HEK293 (cell line): ENCODE data around the gene FAM118A.

Source experiments
- CTCF ChIA-PET: fragments of 350-600 bp; formaldehyde crosslinking; extraction: SDS; loops from one replicate; lab custom pipeline; 2021; ENCODE audit warnings: antibody characterized with exemption; lab: Yijun Ruan, JAX
- POLR2A ChIA-PET: fragments of 300-600 bp; formaldehyde crosslinking; extraction: SDS; loops from one replicate; lab custom pipeline; 2020; ENCODE audit warnings: antibody characterized with exemption, inconsistent platforms; lab: Yijun Ruan, JAX
- H3K27ac ChIP-seq: fragments of 200-500 bp; sonication (Bioruptor generic); 2 replicates; pipeline ENCODE4 v1.5.1; 2014; ENCODE audit warnings: low read depth, low read length, control low read depth, inconsistent platforms; ENCODE audit errors: extremely low read depth
- H3K36me3 ChIP-seq, 2 experiments: fragments of 200-500 bp in 1 of 2; sonication (Bioruptor generic) in 1 of 2; 1 replicate in 1 of 2; 2 replicates in 1 of 2; pipeline ENCODE4 v1.5.1; 2014 to 2017; ENCODE audit warnings: inconsistent platforms in 2 of 2, low read length in 2 of 2; ENCODE audit not compliant: control insufficient read depth in 2 of 2, insufficient read depth in 1 of 2
- H3K4me1 ChIP-seq: fragments of 200-500 bp; sonication (Bioruptor generic); 2 replicates; pipeline ENCODE4 v1.5.1; 2014; ENCODE audit warnings: mild to moderate bottlenecking, low read length, inconsistent platforms; ENCODE audit not compliant: control insufficient read depth, insufficient read depth
- H3K4me3 ChIP-seq: 2 replicates; pipeline ENCODE4 v1.5.1; 2011; ENCODE audit warnings: low read depth, mild to moderate bottlenecking, control low read depth, low read length, moderate library complexity
- H3K9me3 ChIP-seq: fragments of 200-500 bp; sonication (Bioruptor generic); 2 replicates; pipeline ENCODE4 v1.5.1; 2014; ENCODE audit warnings: low read depth, low read length, inconsistent platforms; ENCODE audit not compliant: control insufficient read depth, insufficient read depth
- GLI4 ChIP-seq: fragments of 450-650 bp; formaldehyde crosslinking; IDR thresholded peaks from 2 replicates; pipeline ENCODE4 v1.5.1; 2016; ENCODE audit warnings: missing biosample characterization, missing genetic modification characterization
- KLF9 ChIP-seq: fragments of 450-650 bp; formaldehyde crosslinking; IDR thresholded peaks from 2 replicates; pipeline ENCODE4 v1.5.1; 2016; ENCODE audit warnings: missing biosample characterization, missing genetic modification characterization, low read depth
- MYNN ChIP-seq: fragments of 450-650 bp; formaldehyde crosslinking; IDR thresholded peaks from 2 replicates; pipeline ENCODE4 v1.5.1; 2016; ENCODE audit warnings: missing biosample characterization, missing genetic modification characterization, borderline replicate concordance
- SALL2 ChIP-seq: fragments of 450-650 bp; formaldehyde crosslinking; IDR thresholded peaks from 2 replicates; pipeline ENCODE4 v1.5.0; 2017; ENCODE audit warnings: missing biosample characterization, mild to moderate bottlenecking, missing genetic modification characterization, borderline replicate concordance
- TCF7L2 ChIP-seq: IDR thresholded peaks from 2 replicates; pipeline ENCODE4 v1.6.1; 2011; ENCODE audit warnings: low read depth, mild to moderate bottlenecking, inconsistent platforms, low read length, moderate library complexity, borderline replicate concordance
- ZBTB17 ChIP-seq: fragments of 450-650 bp; formaldehyde crosslinking; IDR thresholded peaks from 2 replicates; pipeline ENCODE4 v1.5.1; 2016; ENCODE audit warnings: missing biosample characterization, missing genetic modification characterization
- ZEB2 ChIP-seq: fragments of 450-650 bp; formaldehyde crosslinking; IDR thresholded peaks from 2 replicates; pipeline ENCODE4 v1.5.1; 2016; ENCODE audit warnings: missing biosample characterization, missing genetic modification characterization
- ZFP37 ChIP-seq: fragments of 450-650 bp; formaldehyde crosslinking; IDR thresholded peaks from 2 replicates; pipeline ENCODE4 v1.5.1; 2016; ENCODE audit warnings: missing biosample characterization, missing genetic modification characterization
- ZNF132 ChIP-seq: fragments of 450-650 bp; formaldehyde crosslinking; IDR thresholded peaks from 2 replicates; pipeline ENCODE4 v1.5.1; 2017; ENCODE audit warnings: missing biosample characterization, missing genetic modification characterization, borderline replicate concordance
- ZNF169 ChIP-seq: fragments of 450-650 bp; formaldehyde crosslinking; IDR thresholded peaks from 2 replicates; pipeline ENCODE4 v1.5.1; 2016; ENCODE audit warnings: missing biosample characterization, missing genetic modification characterization
- ZNF174 ChIP-seq: fragments of 450-650 bp; formaldehyde crosslinking; IDR thresholded peaks from 2 replicates; pipeline ENCODE4 v1.5.0; 2017; ENCODE audit warnings: missing biosample characterization, mild to moderate bottlenecking, missing genetic modification characterization
- ZNF292 ChIP-seq: fragments of 450-650 bp; formaldehyde crosslinking; IDR thresholded peaks from 2 replicates; pipeline ENCODE4 v1.5.1; 2016; ENCODE audit warnings: low read depth, missing biosample characterization, missing genetic modification characterization, borderline replicate concordance
- ZNF335 ChIP-seq: fragments of 450-650 bp; formaldehyde crosslinking; conservative IDR thresholded peaks from 2 replicates; pipeline ENCODE4 v1.5.1; 2016; ENCODE audit warnings: missing biosample characterization, missing genetic modification characterization
- ZNF354C ChIP-seq: fragments of 450-650 bp; formaldehyde crosslinking; IDR thresholded peaks from 2 replicates; pipeline ENCODE4 v1.5.1; 2016; ENCODE audit warnings: missing biosample characterization, missing genetic modification characterization, low read depth, borderline replicate concordance
- ZNF394 ChIP-seq: fragments of 450-650 bp; formaldehyde crosslinking; IDR thresholded peaks from 2 replicates; pipeline ENCODE4 v1.5.1; 2016; ENCODE audit warnings: missing biosample characterization, missing genetic modification characterization, mild to moderate bottlenecking, moderate library complexity, borderline replicate concordance
- ZNF510 ChIP-seq: fragments of 450-650 bp; formaldehyde crosslinking; IDR thresholded peaks from 2 replicates; pipeline ENCODE4 v1.5.1; 2018; ENCODE audit warnings: mild to moderate bottlenecking, missing genetic modification characterization, missing biosample characterization; ENCODE audit not compliant: insufficient replicate concordance
- ZNF549 ChIP-seq: fragments of 450-650 bp; IDR thresholded peaks from 2 replicates; pipeline ENCODE4 v1.5.1; 2018; ENCODE audit warnings: missing biosample characterization, missing genetic modification characterization, mild to moderate bottlenecking, inconsistent platforms, moderate library complexity
- ZNF571 ChIP-seq: fragments of 450-650 bp; formaldehyde crosslinking; IDR thresholded peaks from 2 replicates; pipeline ENCODE4 v1.5.0; 2017; ENCODE audit warnings: missing biosample characterization, missing genetic modification characterization
- ZNF585B ChIP-seq: fragments of 450-650 bp; formaldehyde crosslinking; IDR thresholded peaks from 2 replicates; pipeline ENCODE4 v1.5.1; 2016; ENCODE audit warnings: missing biosample characterization, missing genetic modification characterization
- ZNF626 ChIP-seq: fragments of 450-650 bp; sonication (Bioruptor Pico); formaldehyde crosslinking; IDR thresholded peaks from 2 replicates; pipeline ENCODE4 v1.5.1; 2018; ENCODE audit warnings: missing biosample characterization, missing genetic modification characterization, inconsistent platforms
- ZNF677 ChIP-seq: fragments of 450-650 bp; IDR thresholded peaks from 2 replicates; pipeline ENCODE4 v1.5.0; 2018; ENCODE audit warnings: missing biosample characterization, mild to moderate bottlenecking, missing genetic modification characterization, moderate library complexity
- ZNF776 ChIP-seq: fragments of 450-650 bp; formaldehyde crosslinking; IDR thresholded peaks from 2 replicates; pipeline ENCODE4 v1.5.0; 2017; ENCODE audit warnings: missing biosample characterization, missing genetic modification characterization, borderline replicate concordance
- ZNF843 ChIP-seq: fragments of 450-650 bp; formaldehyde crosslinking; IDR thresholded peaks from 2 replicates; pipeline ENCODE4 v1.5.1; 2016; ENCODE audit warnings: missing biosample characterization, missing genetic modification characterization
- ZSCAN16 ChIP-seq: fragments of 450-650 bp; formaldehyde crosslinking; IDR thresholded peaks from 2 replicates; pipeline ENCODE4 v1.5.1; 2016; ENCODE audit warnings: missing biosample characterization, missing genetic modification characterization
- ZXDB ChIP-seq: fragments of 450-650 bp; formaldehyde crosslinking; IDR thresholded peaks from 2 replicates; pipeline ENCODE4 v1.5.1; 2016; ENCODE audit warnings: missing biosample characterization, missing genetic modification characterization
- TF ChIP-seq, protein P1 (sequence below): fragments of 450-650 bp; formaldehyde crosslinking; IDR thresholded peaks from 2 replicates; pipeline ENCODE4 v1.5.1; 2016; ENCODE audit warnings: missing biosample characterization, missing genetic modification characterization
- TF ChIP-seq, protein P2 (sequence below): fragments of 450-650 bp; formaldehyde crosslinking; IDR thresholded peaks from 2 replicates; pipeline ENCODE4 v1.5.1; 2016; ENCODE audit warnings: missing biosample characterization, missing genetic modification characterization
- TF ChIP-seq, protein P3 (sequence below): fragments of 450-650 bp; formaldehyde crosslinking; IDR thresholded peaks from 2 replicates; pipeline ENCODE4 v1.5.1; 2017; ENCODE audit warnings: missing biosample characterization, missing genetic modification characterization
- TF ChIP-seq, protein P4 (sequence below): fragments of 450-650 bp; formaldehyde crosslinking; IDR thresholded peaks from 2 replicates; pipeline ENCODE4 v1.5.1; 2017; ENCODE audit warnings: missing biosample characterization, missing genetic modification characterization
- TF ChIP-seq, protein P5 (sequence below): fragments of 450-650 bp; formaldehyde crosslinking; IDR thresholded peaks from 2 replicates; pipeline ENCODE4 v1.5.1; 2016; ENCODE audit warnings: missing biosample characterization, missing genetic modification characterization

The FAM118A gene

DNA sequence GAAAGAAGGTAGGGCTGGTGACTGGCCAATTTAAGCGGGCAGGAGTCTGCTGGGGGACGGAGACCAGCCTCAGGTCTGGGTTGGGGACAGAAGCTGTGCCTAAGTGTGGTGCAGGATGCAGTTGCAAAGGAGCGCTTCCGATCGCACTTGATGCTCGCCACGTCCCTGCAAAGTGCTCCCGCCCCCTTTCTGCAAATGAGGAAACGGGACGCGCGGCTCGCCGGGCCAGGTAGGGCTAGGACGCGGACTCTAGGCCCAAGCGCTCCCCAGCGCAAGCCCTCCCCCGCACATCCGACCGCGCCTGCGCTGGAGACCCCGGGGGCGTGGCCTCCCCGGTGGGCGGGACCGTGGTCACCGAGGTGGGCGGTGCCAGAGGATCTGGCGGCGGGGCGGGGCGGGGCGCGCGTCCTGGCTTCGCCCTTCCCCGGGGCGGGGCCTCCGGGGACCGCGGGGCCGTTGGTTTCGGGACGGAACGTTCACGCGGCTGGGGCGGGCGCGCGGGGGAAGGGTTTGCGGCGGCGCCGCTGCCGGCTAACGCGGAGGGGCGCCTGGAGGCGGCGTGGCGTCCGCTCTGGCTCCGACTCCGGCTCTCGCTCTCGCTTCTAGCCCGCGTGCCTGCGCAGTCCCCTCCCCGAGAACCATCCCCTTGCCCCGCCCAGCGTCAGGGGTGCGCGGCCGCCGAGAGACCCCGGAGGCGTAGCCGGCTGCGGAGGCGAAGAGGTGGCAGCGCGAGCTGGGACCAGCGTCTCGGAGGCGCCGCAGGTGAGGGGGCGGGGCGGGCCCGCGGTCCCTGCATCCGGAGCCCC, at the start of gene FAM118A:
FAM118A (plus strand) TSS at position 513 of the 806 bp plus-strand sequence. CDS start 12,446 bp downstream, outside the sequence.
- Histone ChIP-seq H3K9me3 (no peaks in the 10 kb centered on the region), H3K27ac (peak within 1 kb of the TSS; percentile 71), H3K4me1 (peaks cover 16% of the 10 kb centered on the region), H3K4me3 (peak within 1 kb of the TSS; percentile 78), H3K36me3 (peaks cover 0 to 8% of the 10 kb centered on the region in 2 experiments; a peak in 2 of 3 replicates)
- ChIA-PET CTCF (no interaction called here), POLR2A (no interaction called here)
- TF ChIP-seq ZNF394 (tag by site-specific recombination), result no peak
- TF ChIP-seq ZNF335, result no peak; the same call in 1 of the 2 replicates
- peak; percentile 87 for TF ChIP-seq KLF9
- TF ChIP-seq, protein P1, sequence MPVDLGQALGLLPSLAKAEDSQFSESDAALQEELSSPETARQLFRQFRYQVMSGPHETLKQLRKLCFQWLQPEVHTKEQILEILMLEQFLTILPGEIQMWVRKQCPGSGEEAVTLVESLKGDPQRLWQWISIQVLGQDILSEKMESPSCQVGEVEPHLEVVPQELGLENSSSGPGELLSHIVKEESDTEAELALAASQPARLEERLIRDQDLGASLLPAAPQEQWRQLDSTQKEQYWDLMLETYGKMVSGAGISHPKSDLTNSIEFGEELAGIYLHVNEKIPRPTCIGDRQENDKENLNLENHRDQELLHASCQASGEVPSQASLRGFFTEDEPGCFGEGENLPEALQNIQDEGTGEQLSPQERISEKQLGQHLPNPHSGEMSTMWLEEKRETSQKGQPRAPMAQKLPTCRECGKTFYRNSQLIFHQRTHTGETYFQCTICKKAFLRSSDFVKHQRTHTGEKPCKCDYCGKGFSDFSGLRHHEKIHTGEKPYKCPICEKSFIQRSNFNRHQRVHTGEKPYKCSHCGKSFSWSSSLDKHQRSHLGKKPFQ (tag by site-specific recombination), result no peak
- TF ChIP-seq, protein P2, sequence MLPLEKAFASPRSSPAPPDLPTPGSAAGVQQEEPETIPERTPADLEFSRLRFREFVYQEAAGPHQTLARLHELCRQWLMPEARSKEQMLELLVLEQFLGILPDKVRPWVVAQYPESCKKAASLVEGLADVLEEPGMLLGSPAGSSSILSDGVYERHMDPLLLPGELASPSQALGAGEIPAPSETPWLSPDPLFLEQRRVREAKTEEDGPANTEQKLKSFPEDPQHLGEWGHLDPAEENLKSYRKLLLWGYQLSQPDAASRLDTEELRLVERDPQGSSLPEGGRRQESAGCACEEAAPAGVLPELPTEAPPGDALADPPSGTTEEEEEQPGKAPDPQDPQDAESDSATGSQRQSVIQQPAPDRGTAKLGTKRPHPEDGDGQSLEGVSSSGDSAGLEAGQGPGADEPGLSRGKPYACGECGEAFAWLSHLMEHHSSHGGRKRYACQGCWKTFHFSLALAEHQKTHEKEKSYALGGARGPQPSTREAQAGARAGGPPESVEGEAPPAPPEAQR (tag by site-specific recombination), result no peak
- TF ChIP-seq MYNN (tag by site-specific recombination), result no peak
- no peak for TF ChIP-seq ZNF549 (tag by site-specific recombination)
- no peak for TF ChIP-seq ZNF510
- TF ChIP-seq SALL2, result no peak
- TF ChIP-seq ZNF292 (tag by site-specific recombination), result no peak
- TF ChIP-seq ZNF132, result no peak
- no peak for TF ChIP-seq ZFP37 (tag by site-specific recombination)
- TF ChIP-seq ZNF585B (tag by site-specific recombination), result peak; percentile 17; the same call in 1 of the 2 replicates
- peak; percentile 52; the same call in 1 of the 2 replicates for TF ChIP-seq ZEB2 (tag by site-specific recombination)
- TF ChIP-seq, protein P3, sequence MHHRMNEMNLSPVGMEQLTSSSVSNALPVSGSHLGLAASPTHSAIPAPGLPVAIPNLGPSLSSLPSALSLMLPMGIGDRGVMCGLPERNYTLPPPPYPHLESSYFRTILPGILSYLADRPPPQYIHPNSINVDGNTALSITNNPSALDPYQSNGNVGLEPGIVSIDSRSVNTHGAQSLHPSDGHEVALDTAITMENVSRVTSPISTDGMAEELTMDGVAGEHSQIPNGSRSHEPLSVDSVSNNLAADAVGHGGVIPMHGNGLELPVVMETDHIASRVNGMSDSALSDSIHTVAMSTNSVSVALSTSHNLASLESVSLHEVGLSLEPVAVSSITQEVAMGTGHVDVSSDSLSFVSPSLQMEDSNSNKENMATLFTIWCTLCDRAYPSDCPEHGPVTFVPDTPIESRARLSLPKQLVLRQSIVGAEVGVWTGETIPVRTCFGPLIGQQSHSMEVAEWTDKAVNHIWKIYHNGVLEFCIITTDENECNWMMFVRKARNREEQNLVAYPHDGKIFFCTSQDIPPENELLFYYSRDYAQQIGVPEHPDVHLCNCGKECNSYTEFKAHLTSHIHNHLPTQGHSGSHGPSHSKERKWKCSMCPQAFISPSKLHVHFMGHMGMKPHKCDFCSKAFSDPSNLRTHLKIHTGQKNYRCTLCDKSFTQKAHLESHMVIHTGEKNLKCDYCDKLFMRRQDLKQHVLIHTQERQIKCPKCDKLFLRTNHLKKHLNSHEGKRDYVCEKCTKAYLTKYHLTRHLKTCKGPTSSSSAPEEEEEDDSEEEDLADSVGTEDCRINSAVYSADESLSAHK (tag by site-specific recombination), result no peak
- no peak for TF ChIP-seq ZNF843 (tag by site-specific recombination)
- peak; percentile 48; the same call in 1 of the 2 replicates for TF ChIP-seq ZBTB17
- TF ChIP-seq, protein P4, sequence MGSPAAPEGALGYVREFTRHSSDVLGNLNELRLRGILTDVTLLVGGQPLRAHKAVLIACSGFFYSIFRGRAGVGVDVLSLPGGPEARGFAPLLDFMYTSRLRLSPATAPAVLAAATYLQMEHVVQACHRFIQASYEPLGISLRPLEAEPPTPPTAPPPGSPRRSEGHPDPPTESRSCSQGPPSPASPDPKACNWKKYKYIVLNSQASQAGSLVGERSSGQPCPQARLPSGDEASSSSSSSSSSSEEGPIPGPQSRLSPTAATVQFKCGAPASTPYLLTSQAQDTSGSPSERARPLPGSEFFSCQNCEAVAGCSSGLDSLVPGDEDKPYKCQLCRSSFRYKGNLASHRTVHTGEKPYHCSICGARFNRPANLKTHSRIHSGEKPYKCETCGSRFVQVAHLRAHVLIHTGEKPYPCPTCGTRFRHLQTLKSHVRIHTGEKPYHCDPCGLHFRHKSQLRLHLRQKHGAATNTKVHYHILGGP (tag by site-specific recombination), result no peak
- TF ChIP-seq ZNF776 (tag by site-specific recombination), result no peak
- peak; percentile 86 for TF ChIP-seq ZXDB
- no peak for TF ChIP-seq ZNF571
- TF ChIP-seq ZSCAN16 (tag by site-specific recombination), result no peak
- TF ChIP-seq ZNF174, result no peak
- TF ChIP-seq ZNF626, result no peak
- TF ChIP-seq ZNF354C (tag by site-specific recombination), result no peak
- TF ChIP-seq ZNF169 (tag by site-specific recombination), result no peak
- TF ChIP-seq, protein P5, sequence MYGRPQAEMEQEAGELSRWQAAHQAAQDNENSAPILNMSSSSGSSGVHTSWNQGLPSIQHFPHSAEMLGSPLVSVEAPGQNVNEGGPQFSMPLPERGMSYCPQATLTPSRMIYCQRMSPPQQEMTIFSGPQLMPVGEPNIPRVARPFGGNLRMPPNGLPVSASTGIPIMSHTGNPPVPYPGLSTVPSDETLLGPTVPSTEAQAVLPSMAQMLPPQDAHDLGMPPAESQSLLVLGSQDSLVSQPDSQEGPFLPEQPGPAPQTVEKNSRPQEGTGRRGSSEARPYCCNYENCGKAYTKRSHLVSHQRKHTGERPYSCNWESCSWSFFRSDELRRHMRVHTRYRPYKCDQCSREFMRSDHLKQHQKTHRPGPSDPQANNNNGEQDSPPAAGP (tag by site-specific recombination), result peak; percentile 31; the same call in 1 of the 2 replicates
- TF ChIP-seq ZNF677 (tag by site-specific recombination), result no peak
- 0 out of 2 replicates have a peak, but pooled peaks have one; percentile 39 for TF ChIP-seq GLI4 (tag by site-specific recombination)
- TF ChIP-seq TCF7L2, result no peak
